CD4-positive, alpha-beta T cell treated with Interleukin-17A for 1 hour (primary cell): ENCODE data around the gene ECT2L.
"Not testable (repeated sequence)": the region's sequence is repeated elsewhere in the genome, so short reads cannot be mapped to it uniquely, and the experiment has no call there.

Experiments used
- DNase-seq: peaks from one replicate; pipeline ENCODE4 v3.0.0-alpha.2; 2020

The ECT2L gene

DNA sequence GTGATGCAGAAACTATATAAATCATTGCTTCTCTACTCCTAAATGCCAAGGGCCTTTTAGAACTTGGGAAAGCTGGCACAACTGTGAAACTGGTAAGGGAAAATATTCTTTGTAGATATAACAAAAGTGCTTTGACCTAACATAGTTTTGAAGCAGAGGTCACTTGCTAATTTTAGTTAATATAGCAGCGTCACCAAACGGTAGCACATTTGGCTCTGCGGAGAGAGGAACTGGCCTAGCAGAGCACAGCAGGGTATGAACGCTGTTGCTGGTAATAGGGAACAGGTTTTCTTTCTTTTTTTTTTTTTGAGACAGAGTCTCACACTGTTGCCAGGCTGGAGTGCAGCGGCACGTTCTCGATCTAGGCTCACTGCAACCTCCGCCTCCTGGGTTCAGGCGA lies 67.4 kb downstream of the ECT2L start:
- DNase-seq: no peak

DNA sequence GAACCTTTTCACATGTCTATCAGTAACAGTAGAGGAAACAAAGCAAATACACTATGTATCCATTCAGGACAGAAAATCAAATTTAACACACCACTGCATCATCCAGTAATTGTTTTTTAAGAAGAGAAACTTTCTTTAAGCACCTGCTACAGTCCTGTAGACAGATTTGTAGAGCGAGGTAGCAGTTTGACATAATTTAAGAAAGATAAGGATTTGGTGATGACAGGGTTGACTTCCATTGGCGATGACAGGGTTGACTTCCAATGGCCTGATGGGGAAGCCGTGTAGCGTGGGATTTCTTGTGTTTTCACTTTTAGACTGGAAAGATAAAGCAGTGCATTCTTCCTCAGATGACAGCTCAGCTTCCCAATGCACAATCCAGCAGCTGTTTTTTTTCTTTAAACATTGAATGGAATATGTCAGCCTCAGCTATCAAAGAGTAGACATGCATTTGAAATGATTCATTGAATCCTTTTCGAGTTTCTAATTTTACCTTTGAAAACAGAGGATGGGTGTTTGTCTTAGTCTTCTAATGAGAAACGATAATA lies 68.5 kb downstream of the ECT2L start:
- no peak for DNase-seq

DNA sequence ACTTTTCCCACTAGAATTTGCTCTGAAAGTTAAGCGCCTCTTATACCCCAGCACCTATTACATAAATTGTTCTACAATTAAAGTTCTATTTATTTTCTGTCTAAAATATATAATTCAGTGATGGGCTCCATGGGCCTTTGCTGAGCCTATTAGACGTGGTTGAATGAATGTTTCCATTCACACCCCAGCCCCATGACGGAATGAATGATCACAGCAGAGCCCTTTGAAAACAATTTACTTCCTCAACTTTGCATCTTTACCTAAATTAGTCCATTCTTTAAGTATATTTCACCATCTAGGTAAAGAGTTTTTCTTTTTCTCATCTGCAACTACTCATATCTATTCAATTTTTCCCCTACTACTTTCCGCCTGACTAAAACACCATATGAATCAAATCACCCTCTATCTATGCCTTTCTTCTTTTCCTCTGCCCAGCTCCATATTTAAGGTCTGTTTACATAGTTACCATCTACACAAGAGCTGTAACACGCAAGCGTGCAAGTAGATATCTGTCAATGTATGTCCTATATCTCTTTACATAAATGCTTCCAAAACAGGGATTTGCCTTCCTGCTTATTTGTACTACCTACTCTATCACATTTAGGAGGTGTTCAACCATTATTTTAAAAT lies 69.7 kb downstream of the ECT2L start:
- DNase-seq: no peak

DNA sequence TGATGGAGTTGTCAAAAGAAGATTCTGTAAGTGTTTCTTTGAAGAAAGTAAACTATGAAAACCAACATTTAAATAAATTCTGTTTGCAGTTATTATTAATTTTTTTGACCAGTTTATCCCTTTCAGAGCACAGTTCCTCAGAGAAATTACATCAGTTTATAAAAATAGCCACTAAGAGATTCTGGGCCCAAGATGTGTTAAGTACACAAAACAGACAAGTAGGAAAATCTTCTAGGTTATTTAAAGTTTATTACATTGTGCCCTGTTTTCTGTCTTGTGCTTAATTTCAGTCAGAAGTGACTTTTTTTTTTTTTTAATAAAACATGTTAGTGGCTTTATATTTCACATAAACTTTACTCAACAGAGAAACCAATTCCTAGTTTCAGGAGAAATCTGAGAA lies 72.3 kb downstream of the ECT2L start:
- DNase-seq: no peak

DNA sequence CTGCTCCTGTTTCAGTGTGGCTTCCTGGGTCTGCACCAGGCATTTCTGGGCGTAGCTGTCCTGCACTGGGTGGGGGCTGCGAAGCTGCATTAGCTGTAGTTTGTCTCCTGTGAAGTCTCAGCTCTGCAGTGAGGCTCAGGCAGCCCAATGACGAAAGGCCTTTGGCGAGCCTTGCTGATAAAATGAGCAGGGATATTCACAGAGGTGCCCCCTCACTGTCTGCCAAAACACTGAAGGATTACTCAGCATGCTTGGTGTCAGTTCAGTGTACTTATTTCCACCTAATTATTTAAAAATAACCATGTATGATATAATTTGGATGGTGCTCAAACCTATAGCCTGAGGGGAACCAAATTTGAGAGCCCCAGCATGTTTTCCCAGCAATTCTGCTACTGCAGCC lies 73.5 kb downstream of the ECT2L start:
- no peak for DNase-seq

DNA sequence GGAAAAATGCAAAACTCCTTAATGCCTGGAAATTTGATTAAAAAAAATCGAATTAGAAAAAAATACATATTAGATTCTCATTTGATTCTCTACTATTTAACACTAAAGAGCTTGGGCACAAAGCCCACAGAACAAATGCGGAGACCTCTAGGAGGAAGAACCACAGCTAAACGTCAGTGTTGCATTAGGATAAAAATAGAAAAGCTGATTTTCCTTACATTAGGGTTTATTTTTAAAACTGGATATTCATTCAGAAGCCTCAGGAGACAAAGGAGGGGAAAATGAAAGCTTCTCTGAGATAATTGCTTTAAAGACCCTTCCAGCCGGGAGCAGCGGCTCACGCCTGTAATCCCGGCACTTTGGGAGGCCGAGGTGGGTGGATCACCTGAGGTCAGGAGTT lies 77.3 kb downstream of the ECT2L start:
- no peak for DNase-seq

DNA sequence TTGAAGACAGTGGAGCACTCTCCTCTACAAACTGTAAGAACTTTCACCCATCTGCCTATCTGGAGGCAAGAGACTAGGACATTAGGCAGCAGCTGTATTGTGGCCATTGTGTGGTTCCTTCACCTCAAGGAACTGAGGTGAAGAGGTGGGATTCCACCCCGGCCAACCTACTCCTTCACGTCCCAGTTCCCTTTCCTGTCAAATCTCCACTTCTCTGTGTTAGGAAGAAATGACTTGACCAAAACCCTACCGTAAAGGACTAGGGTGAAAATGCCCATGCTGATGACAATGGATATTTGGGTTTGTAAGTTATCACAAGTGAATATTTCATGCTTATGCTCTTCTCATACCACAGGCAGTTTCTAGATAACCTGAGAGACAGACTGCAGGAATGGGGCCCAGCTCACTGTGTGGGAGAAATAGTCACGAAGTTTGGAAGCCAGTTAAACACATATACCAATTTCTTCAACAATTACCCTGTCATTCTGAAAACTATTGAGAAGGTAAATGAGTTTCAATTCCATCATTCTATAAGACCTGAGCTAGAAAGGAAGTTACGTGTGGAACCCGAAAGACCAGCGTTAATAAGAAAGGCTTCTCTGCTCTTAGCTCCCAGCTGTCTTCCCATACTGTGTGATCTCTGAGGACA lies 86.6 kb downstream of the ECT2L start:
- no peak for DNase-seq

DNA sequence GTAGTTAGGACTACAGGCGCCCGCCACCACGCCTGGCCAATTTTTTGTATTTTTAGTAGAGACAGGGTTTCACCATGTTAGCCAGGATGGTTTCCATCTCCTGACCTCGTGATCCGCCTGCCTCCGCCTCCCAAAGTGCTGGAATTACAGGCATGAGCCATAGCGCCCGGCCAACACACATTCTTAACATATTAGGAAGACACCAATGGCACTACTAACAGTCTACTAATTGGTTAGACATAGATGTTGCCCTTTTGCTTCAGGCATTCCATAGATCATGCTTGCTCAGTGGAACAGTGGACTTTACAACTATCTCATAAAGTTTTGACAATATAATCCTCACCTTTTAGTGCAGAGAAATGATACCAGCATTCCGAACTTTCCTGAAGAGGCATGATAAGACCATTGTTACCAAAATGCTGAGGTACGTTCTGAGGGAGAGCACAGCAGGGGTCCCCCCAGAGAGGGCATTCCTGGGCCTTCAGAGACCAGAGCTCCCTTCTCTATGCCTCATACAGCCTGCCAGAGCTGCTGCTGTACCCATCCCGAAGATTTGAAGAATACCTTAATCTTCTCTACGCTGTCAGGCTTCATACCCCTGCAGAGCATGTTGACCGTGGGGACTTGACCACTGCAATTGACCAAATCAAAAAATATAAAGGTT lies 89.4 kb downstream of the ECT2L start:
- DNase-seq: no peak

DNA sequence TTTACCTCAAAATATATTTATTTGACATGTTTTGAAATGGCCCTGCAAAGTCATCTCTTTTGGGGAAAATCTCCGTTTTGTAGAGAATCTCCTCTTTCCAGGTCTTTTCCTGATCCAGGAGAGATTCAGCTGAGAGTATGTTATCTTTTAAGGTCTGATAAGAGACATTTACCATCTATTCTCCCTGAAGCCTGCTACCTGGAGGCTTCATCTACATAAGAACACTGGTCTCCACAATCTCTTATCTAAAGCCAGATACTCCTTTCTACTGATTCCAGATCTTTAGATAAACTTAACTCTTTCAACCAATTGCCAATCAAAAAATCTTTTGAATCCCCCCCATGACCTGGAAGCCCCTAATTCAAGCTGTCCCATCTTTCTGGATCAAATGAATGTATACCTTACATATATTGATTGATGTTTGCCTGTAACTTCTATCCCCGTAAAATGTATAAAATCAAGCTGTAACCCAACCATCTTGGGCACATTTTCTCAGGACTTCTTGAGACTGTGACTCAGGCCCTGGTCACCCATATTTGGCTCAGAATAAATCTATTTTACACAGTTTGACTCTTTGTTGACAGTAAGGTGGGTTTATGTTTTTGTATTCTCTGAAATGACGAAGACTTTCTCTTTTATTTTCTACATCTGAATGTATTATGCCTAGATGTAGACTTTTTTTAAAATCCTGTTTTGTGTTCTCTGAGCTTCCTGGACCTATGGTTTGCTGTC lies 95.5 kb downstream of the ECT2L start:
- no peak for DNase-seq

DNA sequence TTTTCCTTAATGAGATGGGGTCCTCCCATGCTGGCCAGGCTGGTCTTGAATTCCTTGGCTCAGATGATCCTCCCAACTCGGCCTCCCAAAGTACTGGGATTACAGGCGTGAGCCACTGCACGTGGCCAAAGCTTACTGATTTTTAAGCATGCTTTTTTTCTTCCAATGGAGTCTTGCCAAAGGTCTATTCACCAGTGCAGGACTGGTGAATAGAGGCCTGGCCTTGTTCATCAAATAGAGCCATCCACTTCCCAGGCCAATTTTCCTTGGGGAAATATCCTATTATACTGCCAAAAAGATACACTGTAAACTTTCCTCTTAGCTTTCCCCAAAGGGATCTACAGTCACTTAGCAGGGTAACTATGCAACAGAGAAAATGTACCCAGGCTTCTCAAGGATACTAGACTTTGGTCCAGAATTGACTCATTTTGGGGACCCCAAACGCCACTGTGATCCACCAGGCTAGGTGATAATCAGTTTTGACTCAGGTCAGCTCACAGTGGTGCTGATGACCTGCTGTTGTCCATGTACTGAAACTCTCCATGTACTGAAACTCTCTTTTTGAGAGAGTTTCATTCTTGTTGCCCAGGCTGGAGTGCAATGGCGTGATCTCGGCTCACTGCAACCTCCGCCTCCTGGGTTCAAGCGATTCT lies 100.3 kb downstream of the ECT2L start:
- no peak for DNase-seq

DNA sequence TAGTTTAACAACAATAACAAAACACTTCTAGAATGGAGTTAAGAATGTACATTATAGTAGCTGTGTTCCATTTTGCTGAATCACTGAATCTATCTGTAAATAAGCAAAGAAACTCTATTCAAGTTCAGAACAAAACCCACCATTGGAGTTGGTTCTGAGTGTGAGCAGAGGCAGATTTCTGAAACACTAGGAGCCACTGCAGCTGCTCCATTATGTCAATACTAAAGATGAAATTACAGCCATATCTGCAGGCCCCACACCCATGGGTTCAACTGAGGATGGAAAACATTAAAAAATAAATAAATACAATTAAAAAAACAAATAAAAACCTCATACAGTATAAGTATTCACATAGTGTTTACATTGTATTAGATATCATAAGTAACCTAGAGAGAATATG lies 101.1 kb downstream of the ECT2L start:
- no peak for DNase-seq

DNA sequence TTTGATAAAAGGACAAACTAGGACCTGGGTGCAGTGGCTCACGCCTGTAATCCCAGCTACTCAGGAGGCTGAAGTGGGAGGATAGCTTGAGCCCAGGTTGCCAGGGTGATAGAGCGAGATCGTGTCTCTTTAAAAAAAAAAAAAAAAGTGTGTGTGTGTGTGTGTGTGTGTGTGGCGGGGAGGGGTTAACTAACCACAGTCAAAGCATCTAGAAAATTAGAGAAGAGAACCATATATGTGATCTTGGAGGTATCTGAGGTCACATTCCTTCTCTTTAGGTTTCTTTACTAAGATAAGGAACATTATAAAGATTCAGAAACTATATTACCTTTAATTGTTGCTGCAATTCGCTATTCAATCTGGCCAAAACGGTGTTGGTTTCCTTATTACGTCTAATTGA lies 111.3 kb downstream of the ECT2L start:
- no peak for DNase-seq

DNA sequence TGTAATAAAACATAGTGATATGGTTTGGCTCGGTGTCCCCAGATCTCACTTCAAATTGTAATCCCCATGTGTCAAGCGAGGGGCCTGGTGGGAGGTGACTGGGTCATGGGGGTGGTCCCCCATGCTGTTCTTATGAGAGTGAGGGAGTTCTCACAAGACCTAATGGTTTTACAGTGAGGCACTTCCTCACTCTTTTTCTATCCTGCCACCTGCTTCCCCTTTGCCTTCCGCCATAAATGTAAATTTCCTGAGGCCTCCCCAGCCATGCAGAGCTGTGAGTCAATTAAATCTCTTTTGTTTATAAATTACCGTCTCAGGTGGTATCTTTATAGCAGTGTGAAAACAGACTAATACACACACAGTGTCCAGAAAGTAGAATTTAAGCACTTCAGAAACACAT lies 113.6 kb downstream of the ECT2L start:
- DNase-seq: no peak

DNA sequence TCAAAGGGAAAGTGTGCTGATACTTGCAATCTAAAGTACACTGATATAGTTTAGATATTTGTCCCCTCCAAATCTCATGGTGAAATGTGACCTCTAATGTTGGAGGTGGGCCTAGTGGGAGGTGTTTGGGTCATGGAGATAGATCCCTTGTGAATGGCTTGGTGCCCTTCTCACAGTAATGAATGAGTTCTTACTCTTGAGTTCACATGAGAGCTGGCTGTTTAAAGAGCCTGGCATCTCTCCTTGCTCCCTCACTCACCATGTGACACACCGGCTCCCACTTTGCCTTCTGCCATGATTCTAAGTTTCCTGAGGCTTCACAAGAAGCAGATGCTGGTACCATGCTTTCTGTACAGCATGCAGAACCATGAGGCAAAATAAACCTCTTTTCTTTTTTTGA lies 114.1 kb downstream of the ECT2L start:
- DNase-seq: no peak

DNA sequence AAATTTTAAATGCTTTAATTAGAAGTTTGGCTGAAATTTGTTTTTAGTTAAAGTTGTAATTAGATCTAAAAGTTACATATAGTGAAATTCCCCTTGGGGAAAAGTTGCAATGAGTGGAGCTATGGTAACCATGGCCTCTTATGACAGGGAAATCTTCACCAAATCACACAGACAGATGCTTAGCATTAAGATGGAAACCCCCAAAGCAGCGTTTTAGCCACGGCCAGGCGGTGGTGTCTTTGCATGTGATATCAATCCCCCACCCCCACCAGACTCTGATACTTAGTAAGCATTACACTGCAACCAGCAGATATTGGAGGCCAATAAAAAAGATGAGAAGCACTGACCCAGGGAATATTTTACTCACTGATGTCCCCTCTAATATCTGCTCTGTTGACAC lies 116.4 kb downstream of the ECT2L start:
- no peak for DNase-seq

DNA sequence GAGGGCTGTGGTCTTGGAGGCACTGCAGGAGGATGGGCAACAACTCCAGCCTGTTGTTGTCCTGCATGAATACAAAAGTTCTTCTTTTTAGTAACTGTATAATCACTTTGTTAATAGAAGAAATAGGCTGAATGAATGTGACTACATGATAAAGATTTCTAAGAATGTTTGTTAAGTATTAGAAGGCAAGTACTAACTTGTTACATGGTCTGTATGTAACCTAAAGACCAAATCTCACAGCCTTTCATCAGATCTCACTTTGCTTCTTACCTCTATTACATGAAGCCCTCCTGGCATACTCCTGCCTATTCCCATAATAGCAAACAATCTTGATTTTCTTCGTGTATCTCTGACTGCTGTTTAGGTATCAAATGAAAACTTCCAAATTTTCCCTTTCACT lies 118.8 kb downstream of the ECT2L start:
- no peak for DNase-seq

DNA sequence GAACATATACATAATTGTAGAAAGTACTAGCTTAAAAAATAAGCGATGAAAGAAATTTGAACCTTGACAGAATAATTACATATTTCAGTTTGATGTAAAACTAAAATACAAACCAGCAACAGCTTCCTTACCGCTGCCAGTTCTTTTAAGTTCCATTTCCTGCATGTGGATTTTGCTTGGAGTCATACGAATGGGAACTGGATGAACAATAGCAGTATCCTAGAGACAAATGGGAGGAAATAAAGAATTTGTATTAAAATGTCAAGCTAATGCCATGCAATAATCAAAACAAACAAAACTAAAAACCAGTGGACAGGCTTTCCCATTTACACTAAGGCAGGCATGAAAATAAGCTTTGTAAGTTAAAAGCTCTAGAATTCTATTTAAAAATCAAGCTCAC lies 125.0 kb downstream of the ECT2L start:
- no peak for DNase-seq

DNA sequence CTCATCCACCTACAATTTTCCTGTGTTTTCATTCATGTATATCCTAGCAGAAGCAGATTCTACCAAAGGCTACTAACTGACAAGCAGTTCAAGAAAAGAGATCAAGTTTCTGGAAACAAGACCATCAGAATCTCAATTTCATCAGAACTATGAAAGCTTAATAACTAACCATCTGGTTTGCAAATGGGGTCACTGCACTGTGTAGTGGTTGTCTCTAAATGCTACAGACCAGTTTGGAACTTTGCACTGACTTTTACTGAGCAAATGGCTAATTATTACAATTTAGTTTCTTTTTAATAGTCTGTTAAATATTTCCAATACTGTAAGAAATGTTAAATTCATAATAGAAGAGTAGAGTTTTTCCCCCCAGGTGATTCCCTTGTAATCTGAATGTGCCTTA lies 127.7 kb downstream of the ECT2L start:
- DNase-seq: no peak

DNA sequence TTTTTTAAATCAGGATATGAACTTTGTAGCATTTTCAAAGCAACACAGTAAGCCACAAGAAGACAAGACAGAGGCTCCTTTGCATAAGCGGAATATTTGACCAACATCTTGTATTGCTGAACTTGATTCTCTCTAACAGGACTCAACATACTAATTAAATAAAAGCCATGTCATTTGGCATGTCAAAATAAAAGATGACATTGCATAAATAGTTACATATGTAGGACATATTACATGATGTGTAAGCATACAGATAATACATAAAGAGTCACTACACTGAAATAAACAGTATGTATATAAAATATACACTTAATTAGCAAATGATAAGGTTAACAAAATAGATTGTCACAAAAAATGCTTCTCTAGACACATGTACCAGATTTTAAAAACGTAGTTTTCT lies 129.9 kb downstream of the ECT2L start:
- DNase-seq: no peak

DNA sequence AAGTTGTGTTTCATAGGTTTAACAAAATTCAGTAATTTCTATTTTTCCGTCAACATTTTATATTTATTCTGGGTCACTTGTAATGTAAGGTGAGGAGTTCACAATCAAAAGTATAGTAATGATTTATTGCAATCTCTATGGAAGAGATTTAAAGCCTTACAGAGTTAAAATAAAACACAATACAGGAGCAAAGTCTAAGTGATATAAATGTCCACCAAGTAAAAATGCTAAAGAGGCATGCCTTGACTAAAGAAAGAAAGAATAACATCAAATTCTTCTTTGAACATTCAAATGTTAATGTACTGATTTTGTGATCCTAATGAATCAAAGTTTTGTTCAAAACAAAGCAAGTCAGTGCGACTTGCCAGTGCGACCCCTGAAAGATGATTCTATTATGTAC lies 130.7 kb downstream of the ECT2L start:
- DNase-seq: no peak

DNA sequence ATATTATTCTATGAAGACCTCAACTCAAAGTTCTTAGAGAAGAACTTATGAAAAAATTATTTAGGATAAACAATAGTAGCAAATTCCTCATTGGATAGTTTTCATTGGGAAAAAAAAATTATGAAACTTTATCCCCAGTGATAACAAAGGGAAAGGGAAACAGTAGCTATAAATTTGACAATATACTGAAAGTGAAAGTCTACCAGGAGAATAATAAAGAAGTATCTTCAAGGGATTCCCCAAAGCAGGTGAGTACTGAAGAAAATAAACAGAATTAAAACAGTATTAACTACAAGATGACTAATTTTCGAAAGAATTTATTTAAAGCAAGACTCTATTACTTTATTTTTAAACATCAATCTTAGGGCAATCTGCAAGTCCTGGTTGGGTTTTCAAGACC lies 135.8 kb downstream of the ECT2L start:
- DNase-seq: no peak

DNA sequence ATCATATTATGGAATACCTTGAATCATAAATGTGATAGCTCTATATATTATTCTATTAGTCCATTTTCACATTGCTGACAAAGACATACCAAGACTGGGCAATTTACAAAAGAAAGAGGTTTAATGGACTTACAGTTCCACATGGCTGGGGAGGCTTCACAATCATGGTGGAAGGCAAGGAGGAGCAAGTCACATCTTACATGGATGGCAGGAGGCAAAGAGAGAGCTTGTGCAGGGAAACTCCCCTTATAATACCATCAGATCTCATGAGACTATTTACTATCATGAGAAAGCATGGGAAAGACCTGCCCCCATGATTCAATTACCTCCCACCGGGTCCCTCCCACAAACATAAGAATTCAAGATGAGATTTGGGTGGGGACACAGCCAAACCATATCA lies 141.0 kb downstream of the ECT2L start:
- DNase-seq: not testable (repeated sequence)

DNA sequence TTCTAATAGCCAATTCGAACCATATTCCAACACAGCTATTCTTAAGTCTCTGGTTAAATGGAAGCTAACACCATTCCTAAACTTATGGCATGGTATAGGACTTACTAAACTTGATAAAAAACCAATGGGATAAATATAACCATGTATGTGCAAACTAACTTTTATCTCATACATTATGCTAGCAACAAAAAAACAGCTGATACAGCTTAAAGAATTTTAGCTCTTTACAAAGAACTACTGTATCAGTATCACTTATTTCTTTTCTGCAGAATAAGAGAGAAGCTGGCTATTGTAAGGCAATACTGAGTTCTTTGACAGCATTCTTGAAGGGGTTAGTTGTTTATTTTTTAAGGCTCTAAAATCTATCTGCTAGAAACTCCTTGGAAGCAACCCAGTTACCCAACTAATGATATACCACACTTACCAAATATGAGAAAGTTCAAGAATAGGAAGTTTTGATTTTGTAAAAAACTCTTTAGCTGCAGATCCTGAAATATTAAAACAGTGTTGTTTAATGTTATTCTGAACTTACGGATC lies 147.3 kb downstream of the ECT2L start:
- no peak for DNase-seq
